HG03196 (cell line): Measurements from ENCODE around the gene MRPL24.
A peak's percentile ranks its signal among the peaks of the same experiment; 100 is the strongest.
"Not testable (repeated sequence)": the region's sequence is repeated elsewhere in the genome, so short reads cannot be mapped to it uniquely, and the experiment has no call there.

Experiments
- ATAC-seq: cut with Tn5 transposase; IDR thresholded peaks from one replicate; pipeline ENCODE4 v1.9.1; 2021; ENCODE audit not compliant: unreplicated experiment

The MRPL24 gene

DNA sequence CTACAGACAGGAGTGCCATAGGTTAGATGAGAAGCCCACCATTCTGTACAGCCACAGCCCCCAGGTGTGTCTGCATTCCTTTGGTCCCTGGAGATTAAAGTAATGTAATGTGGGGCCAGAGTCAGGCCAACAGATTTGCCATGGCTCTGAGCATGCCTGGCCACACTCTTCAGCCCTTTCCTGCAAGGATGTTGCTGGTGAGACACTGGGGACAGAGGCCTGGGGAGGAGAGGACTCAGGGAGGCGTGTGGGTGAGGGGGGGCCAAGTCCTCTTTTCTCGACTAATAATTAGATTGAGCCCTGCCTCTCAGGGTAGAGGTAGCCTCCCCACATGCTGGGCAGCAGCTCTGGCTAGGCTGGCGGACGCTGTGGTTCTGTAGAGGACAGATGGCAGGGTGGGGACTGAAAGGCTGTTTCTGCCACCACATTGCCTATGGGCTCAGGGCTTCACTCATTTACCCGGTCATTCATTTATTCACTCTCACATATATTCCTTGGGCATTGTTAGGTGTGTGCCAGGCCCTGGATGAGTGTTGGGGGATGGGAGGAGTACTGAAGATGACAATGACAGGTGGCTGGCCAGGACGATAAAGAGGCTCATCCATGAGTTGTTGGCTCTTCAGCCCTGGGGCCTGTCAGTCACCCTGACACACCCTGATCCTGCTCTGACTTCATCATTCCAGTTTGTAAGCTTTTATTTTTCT, 19.4 kb upstream of the MRPL24 start:
- no peak for ATAC-seq

DNA sequence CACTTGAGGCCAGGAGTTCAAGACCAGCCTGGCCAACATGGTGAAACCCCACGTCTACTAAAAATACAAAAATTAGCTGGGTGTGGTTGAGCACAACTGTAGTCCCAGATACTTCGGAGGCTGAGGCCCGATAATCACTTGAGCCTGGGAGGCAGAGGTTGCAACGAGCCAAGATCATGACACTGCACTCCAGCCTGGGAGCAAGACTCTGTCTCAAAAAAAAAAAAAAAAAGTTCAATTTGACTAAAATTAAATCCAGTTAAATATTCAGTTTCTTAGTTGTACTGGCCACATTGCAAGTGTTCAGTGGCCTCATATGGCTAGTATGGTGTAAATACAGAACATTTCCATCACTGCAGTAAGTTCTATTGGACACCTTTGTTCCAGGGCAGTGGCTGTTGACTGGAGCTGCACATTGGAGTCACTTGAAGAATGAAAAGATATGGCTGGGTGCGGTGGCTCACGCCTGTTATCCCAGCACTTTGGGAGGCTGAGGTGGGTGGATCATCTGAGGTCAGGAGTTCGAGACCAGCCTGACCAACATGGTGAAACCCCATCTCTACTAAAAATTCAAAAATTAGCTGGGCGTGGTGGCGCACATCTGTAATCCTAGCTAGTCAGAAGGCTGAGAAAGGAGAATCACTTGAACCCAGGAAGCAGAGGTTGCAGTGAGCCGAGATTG, 16.8 kb upstream of the MRPL24 start:
- not testable (repeated sequence) for ATAC-seq

GRCh38 chr1:156756355-156756754, 15.5 kb upstream of the MRPL24 start:
- ATAC-seq = no peak

GRCh38 chr1:156755527-156755950, 14.7 kb upstream of the MRPL24 start:
- ATAC-seq = no peak

- no peak for ATAC-seq
Observed at GRCh38 chr1:156754219-156754618, 13.3 kb upstream of the MRPL24 start.

- no peak for ATAC-seq
Observed at GRCh38 chr1:156752843-156753482, 12.1 kb upstream of the MRPL24 start.

GRCh38 chr1:156751757-156752481, 11.0 kb upstream of the MRPL24 start:
- ATAC-seq = peak; percentile 70

GRCh38 chr1:156751451-156751756, 10.5 kb upstream of the MRPL24 start, which contains the start of gene HDGF:
Gene HDGF, minus strand, starts transcription at chr1:156751675. Its CDS starts 246 bp downstream, at chr1:156751429.
- peak; percentile 12 for ATAC-seq

DNA sequence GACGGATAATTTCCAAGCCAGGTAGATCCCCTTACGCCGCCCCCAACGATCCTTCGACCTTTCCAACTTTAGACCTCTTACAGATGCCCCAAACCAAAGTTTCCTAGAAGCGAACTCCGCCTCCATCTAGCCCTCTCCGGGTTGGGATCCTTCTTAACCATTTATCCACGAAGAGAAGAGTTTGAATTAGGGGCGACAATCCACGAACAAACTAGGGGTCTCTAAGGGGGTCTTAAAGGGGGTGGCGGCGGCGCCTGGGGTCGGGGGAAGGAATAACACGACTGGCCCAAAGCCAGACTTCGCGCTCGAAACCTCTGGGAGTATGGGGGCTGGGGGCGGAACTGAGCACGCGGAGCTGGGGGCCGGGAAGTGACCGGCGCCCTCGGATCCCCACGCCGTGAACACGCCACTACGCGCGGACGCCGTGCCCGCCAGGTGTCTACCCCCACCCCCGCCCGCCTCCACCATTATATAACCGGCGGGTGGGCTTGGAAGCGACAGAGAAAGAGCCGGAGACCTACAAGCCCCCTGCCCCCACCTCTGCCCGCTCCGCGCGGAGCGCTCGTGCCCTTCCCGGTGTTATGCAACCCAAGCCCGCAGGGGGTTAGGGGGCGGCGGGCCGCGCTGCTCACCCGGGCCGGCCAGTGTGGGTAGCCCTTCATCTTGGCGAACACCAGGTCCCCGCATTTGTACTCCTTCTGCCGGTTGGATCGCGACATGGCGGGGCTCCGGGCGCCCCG, 10.0 kb upstream of the MRPL24 start:
- ATAC-seq = peak; percentile 8

DNA sequence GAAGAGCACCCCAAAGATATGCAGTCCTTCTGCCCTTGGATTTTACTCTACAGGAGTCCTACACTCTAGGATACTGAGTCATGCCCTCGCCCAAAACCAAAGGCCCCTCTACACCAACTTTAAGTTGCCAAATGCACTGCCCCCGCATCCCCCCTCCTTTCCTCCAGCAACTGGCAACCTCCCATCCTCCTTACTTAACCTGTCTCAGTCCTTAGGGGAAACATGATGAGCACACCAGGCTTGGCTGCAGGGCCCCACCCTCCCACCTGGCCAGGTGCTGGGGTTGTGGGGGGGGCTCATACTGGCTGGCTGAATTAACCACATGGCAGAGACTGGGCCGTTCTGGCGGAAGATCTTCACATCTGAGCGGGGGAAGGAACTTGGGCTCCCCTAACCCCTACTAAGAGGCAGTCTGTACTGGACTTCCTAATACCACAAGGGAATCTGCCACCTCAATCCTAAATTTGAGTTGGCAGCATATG, 9.3 kb upstream of the MRPL24 start:
- ATAC-seq = no peak

DNA sequence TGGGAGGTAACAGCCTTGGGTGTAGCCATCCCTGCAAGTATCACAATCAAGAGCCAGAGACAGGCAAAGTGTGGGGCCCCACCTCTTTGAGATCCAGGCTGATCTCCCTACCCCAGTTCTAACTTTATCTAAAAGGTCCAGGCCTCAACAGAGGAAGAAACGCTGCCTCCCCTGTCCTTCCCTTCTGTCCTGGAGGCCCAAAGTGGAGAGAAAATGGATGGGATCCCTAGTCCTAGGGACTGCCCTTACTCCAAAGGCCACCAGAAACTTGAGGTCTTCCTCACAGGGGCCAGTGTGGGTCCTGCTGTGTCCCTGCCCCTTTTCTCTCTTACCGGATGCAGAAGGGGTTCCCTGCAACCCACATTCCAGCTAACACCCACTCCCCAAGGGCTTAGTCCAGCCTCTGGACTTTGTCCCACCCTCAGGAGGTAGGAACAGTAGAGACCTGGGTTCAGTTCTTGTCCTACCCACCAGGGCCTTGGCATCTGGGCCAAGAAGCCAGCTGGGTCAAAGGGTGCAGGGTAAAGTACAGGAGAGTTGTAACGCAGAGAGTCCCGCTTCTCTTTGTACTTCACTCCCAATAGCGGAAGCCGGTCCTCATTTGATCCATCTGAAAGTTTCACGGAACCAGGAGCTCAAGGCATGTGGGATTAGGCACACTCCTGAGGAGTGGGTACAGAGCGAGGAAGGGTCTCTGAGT, 8.7 kb upstream of the MRPL24 start:
- no peak for ATAC-seq

DNA sequence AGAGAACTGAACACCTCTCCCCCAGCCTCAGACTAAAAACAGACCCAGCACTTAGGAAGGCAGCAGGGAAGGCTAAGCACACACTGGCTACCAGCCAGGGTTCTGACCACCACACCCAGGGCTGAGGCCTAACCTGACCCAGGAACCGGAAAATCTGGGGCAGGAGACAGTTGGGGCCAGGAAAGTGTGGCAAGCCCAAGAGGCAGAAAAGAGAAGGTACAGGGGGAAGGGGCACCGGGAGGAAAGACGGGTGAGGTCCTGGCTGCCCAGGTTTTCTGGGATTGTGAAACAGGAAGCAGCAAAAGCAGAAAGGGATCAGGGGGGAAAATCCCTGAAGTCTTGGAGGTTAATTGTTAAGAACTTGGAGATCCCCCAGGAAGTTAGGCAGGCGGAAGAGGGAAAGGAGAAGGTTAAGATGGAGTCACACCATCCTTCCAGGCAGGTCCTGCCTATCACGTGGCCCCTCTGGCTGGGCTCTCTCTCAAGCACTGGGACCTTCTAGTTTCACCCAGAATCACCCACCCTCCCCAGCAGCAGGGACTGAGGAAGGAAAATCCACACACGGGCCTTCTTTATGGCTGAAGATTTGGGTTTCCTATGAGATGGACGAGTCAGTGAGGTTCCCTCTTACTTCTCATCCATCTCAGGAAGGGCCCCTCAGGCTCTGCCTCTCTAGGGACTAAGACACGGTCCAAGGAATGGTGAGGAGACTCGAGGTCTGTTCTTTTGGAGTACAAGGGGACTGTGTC, 8.0 kb upstream of the MRPL24 start:
- no peak for ATAC-seq

GRCh38 chr1:156747742-156748669, 7.1 kb upstream of the MRPL24 start:
- ATAC-seq = no peak

GRCh38 chr1:156746728-156747631, 6.1 kb upstream of the MRPL24 start:
- ATAC-seq = no peak

DNA sequence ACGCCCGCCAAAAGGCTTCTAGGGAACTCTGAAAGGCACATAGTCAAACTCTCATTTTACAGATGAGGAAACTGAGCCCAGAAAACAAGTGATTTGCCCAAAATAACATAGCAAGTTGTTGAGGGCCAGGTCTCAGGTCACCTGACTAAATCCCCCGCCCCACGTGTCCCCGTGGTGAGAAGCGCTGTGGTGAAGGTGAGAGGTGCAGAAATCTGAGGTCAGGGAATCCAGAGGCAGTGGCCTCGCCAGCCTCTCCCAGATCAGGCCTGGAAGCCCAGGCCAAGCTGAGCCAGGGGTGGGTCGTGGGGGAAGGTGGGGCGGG, 5.5 kb upstream of the MRPL24 start:
- no peak for ATAC-seq

GRCh38 chr1:156745881-156746280, 5.0 kb upstream of the MRPL24 start:
- ATAC-seq = no peak

GRCh38 chr1:156744786-156745419, 4.0 kb upstream of the MRPL24 start:
- ATAC-seq = no peak
